HepG2 (cell line): ENCODE data around the gene MBOAT7. TPM values are rescaled to one million over a fixed set of nuclear protein-coding genes. Genes with fewer than 3 reads are reported as not detected.

Experiments
- ATAC-seq: fragments of 200-7000 bp; cut with Tn5 transposase; 3 replicates; pipeline ENCODE4 v1.9.1; 2020; ENCODE audit warnings: mild to moderate bottlenecking, moderate library complexity
- BruUV-seq: library from RNA; stranded (reverse); fragments of 400-500 nt; replicated peaks from 2 replicates; lab custom pipeline; 2021; lab: Mats Ljungman, UMichigan
- CTCF ChIA-PET: fragments of 300-600 bp; formaldehyde crosslinking; extraction: SDS; loops from one replicate; lab custom pipeline; 2021; ENCODE audit warnings: low total read pairs, inconsistent platforms, low intra/inter-chr PET ratio; lab: Yijun Ruan, JAX
- POLR2A ChIA-PET: fragments of 350-600 bp; sonication (Branson Sonifier 250); formaldehyde crosslinking; loops from one replicate; lab custom pipeline; 2020; ENCODE audit warnings: antibody characterized with exemption, inconsistent platforms; lab: Yijun Ruan, JAX
- DNase-seq: peaks from one replicate; pipeline ENCODE4 v3.0.0-alpha.2; 2015; ENCODE audit warnings: low spot score
- FAIRE-seq: peaks from 3 replicates; lab custom pipeline; 2011; peaks lifted over from hg19 to GRCh38; lab: Jason Lieb, UNC
- H2AFZ ChIP-seq: one replicate; pipeline ENCODE4 v1.6.1; 2011; ENCODE audit warnings: low read length, inconsistent platforms
- H3K27ac ChIP-seq: fragments of 300-600 bp; 3 replicates; pipeline ENCODE4 v1.8.0; 2011; ENCODE audit warnings: mixed run types, mild to moderate bottlenecking, mixed read lengths, low read length, inconsistent platforms; ENCODE audit not compliant: insufficient read depth; ENCODE audit errors: extremely low read length
- H3K27me3 ChIP-seq, 2 experiments: fragments of 200-600 bp in 1 of 2; 2 replicates in 1 of 2; 3 replicates in 1 of 2; pipeline versions ENCODE4 v1.6.0 to v1.8.0; 2011; ENCODE audit warnings: low read length in 2 of 2, mild to moderate bottlenecking in 2 of 2, moderate library complexity in 2 of 2, inconsistent platforms in 1 of 2; ENCODE audit not compliant: insufficient read depth in 2 of 2, control insufficient read depth in 1 of 2
- H3K36me3 ChIP-seq, 2 experiments: fragments of 200-600 bp in 1 of 2; replicated peaks in 1 of 2; 2 replicates in 1 of 2; 3 replicates in 1 of 2; pipeline versions ENCODE4 v1.5.1 to v1.8.0; 2011; ENCODE audit warnings: low read length in 2 of 2, inconsistent platforms in 1 of 2; ENCODE audit not compliant: insufficient read depth in 2 of 2, control insufficient read depth in 1 of 2
- H3K4me1 ChIP-seq: 2 replicates; pipeline ENCODE4 v1.5.1; 2012; ENCODE audit warnings: low read length, inconsistent platforms; ENCODE audit not compliant: insufficient read depth
- H3K4me2 ChIP-seq: 2 replicates; pipeline ENCODE4 v1.6.0; 2011; ENCODE audit warnings: low read depth, low read length, inconsistent platforms
- H3K4me3 ChIP-seq, 3 experiments: fragments of 200-600 bp in 1 of 3; sonication (generic), shearing (Covaris generic) in 1 of 3; replicated peaks in 1 of 3; 2 replicates each; pipeline ENCODE4 v1.5.1; 2011 to 2016; ENCODE audit warnings: low read length in 3 of 3, inconsistent platforms in 2 of 3, low read depth in 2 of 3, mild to moderate bottlenecking in 2 of 3, control low read depth in 1 of 3, mixed read lengths in 1 of 3; ENCODE audit not compliant: insufficient read depth in 1 of 3
- H3K79me2 ChIP-seq: one replicate; pipeline ENCODE4 v1.6.1; 2011; ENCODE audit warnings: low read length, inconsistent platforms; ENCODE audit not compliant: insufficient read depth
- H3K9ac ChIP-seq: 2 replicates; pipeline ENCODE4 v1.6.0; 2011; ENCODE audit warnings: mild to moderate bottlenecking, low read depth, low read length, inconsistent platforms; ENCODE audit not compliant: insufficient read depth
- H3K9me3 ChIP-seq: 2 replicates; pipeline ENCODE4 v1.5.1; 2012; ENCODE audit warnings: mild to moderate bottlenecking, low read length
- H4K20me1 ChIP-seq: 2 replicates; pipeline ENCODE4 v1.6.0; 2011; ENCODE audit warnings: inconsistent platforms, mild to moderate bottlenecking, low read length, moderate library complexity; ENCODE audit not compliant: insufficient read depth
- ATF3 ChIP-seq: sonication (generic); formaldehyde crosslinking; IDR thresholded peaks from 2 replicates; pipeline ENCODE4 v1.4.0; 2020; ENCODE audit warnings: missing genetic modification reagents
- CCAR2 ChIP-seq: fragments of 200-400 bp; formaldehyde crosslinking; optimal IDR thresholded peaks from 2 replicates; pipeline ENCODE3; 2018; ENCODE audit warnings: low read depth, mild to moderate bottlenecking, low read length, moderate library complexity
- CSRNP1 ChIP-seq: sonication (generic); formaldehyde crosslinking; IDR thresholded peaks from 2 replicates; pipeline ENCODE4 v1.8.1; 2023; ENCODE audit warnings: mild to moderate bottlenecking, missing genetic modification reagents
- ERF ChIP-seq: IDR thresholded peaks from 2 replicates; pipeline ENCODE4 v1.6.1; 2018; ENCODE audit warnings: missing biosample characterization, missing genetic modification reagents
- GZF1 ChIP-seq: sonication (generic); formaldehyde crosslinking; IDR thresholded peaks from 2 replicates; pipeline ENCODE4 v1.5.1; 2020; ENCODE audit warnings: mild to moderate bottlenecking, missing genetic modification reagents
- HDAC1 ChIP-seq: sonication (generic); formaldehyde crosslinking; IDR thresholded peaks from 2 replicates; pipeline ENCODE4 v1.5.1; 2020; ENCODE audit warnings: mild to moderate bottlenecking, missing genetic modification reagents
- PHF20 ChIP-seq: sonication (generic); formaldehyde crosslinking; IDR thresholded peaks from 2 replicates; pipeline ENCODE4 v1.5.0; 2020; ENCODE audit warnings: mild to moderate bottlenecking, missing genetic modification reagents
- POLR2G ChIP-seq: fragments of 200-400 bp; formaldehyde crosslinking; IDR thresholded peaks from 2 replicates; pipeline ENCODE4 v1.6.1; 2018; ENCODE audit warnings: mild to moderate bottlenecking, low read depth, low read length, moderate library complexity
- SATB2 ChIP-seq: sonication (generic); formaldehyde crosslinking; IDR thresholded peaks from 2 replicates; pipeline ENCODE4 v1.5.0; 2020; ENCODE audit warnings: missing genetic modification reagents
- TRIM22 ChIP-seq: fragments of 450-650 bp; IDR thresholded peaks from 2 replicates; pipeline ENCODE4 v1.6.1; 2017
- ZMYM4 ChIP-seq: sonication (generic); formaldehyde crosslinking; IDR thresholded peaks from 2 replicates; pipeline ENCODE4 v1.8.1; 2023; ENCODE audit warnings: mild to moderate bottlenecking, missing genetic modification reagents
- ZNF121 ChIP-seq: sonication (generic); formaldehyde crosslinking; IDR thresholded peaks from 2 replicates; pipeline ENCODE4 v1.5.0; 2020; ENCODE audit warnings: mild to moderate bottlenecking, missing genetic modification reagents
- ZNF354B ChIP-seq: sonication (generic); formaldehyde crosslinking; IDR thresholded peaks from 2 replicates; pipeline ENCODE4 v1.8.0; 2022; ENCODE audit warnings: mild to moderate bottlenecking, missing genetic modification reagents
- ZNF446 ChIP-seq: sonication (generic); formaldehyde crosslinking; IDR thresholded peaks from 2 replicates; pipeline ENCODE4 v1.5.0; 2020; ENCODE audit warnings: mild to moderate bottlenecking, missing genetic modification reagents
- ZNF781 ChIP-seq: sonication (generic); formaldehyde crosslinking; IDR thresholded peaks from 2 replicates; pipeline ENCODE4 v1.5.1; 2020; ENCODE audit warnings: borderline replicate concordance, mild to moderate bottlenecking, missing genetic modification reagents; ENCODE audit errors: not compliant biosample characterization
- WGBS: methylation state at CpG from one replicate; pipeline ENCODE4 v1.1.6; 2017; ENCODE audit warnings: low lambda C conversion rate; 5-methylcytosine and 5-hydroxymethylcytosine counted together
- in situ Hi-C: cut with HindIII; loops from 2 replicates; pipeline ENCODE4 v1.10.0; 2017; ENCODE audit warnings: low pct_unique_long_range_greater_than_20kb; ENCODE audit not compliant: extremely low pct_ligation_motif_present
- intact Hi-C: fragments of 100-400 bp; cut with micrococcal nuclease; formaldehyde crosslinking; loops from one replicate; pipeline ENCODE4 v1.10.0; 2022; ENCODE audit not compliant: unreplicated experiment
- polyA plus RNA-seq, 8 experiments: library from polyadenylated mRNA; depleted of rRNA in 3 of 8; stranded (reverse) in 7 of 8; unstranded in 1 of 8; fragments of >200 nt; fragmentation: Illumina TruSeq in 4 of 8; extraction: Trizol in 4 of 8; gene quantifications; 2 replicates each; pipeline versions ENCODE4 v1.2.1 to v1.2.3, GENCODE V29; 2011 to 2016; ENCODE audit warnings: low read depth in 4 of 8, missing spikeins in 1 of 8, mixed read lengths in 1 of 8; ENCODE audit not compliant: insufficient read depth in 1 of 8
- total RNA-seq, 5 experiments: library from RNA; depleted of rRNA; stranded (reverse); fragments of >200 nt; fragmentation: Illumina TruSeq; extraction: Trizol; gene quantifications; 2 replicates each; pipeline ENCODE4 v1.2.3, GENCODE V29; 2016; ENCODE audit warnings: low read depth in 1 of 5
- TF ChIP-seq, protein P1 (sequence below): sonication (generic); formaldehyde crosslinking; IDR thresholded peaks from 2 replicates; pipeline ENCODE4 v1.4.0; 2020; ENCODE audit warnings: mild to moderate bottlenecking, low read depth, missing genetic modification reagents
- TF ChIP-seq, protein P2 (sequence below): sonication (generic); formaldehyde crosslinking; conservative IDR thresholded peaks from 2 replicates; pipeline ENCODE4 v1.8.1; 2023; ENCODE audit warnings: missing genetic modification reagents

The MBOAT7 gene
- total and polyA plus RNA-seq, 2 of the 13 experiments (the other 11 are each of a cell fraction or from before 2014, with no cell fraction given) = 22.2 to 25.5 TPM

GRCh38 chr19:54138489-54139256 lies 50.7 kb downstream of the MBOAT7 start:
- 51% methylated on average over 20 of the region's 31 CpGs for WGBS
- DNase-seq (no peak), ATAC-seq (no peak), FAIRE-seq (no peak)
- peaks cover 2% of the 10 kb centered on the region for H3K9me3 ChIP-seq
- H3K4me2 ChIP-seq = peak overlapping the region; percentile 87
- peak overlapping the region; percentile 9 for H3K27ac ChIP-seq
- H3K4me3 ChIP-seq = peak overlapping the region; percentile 74 to 86 (median 82)
- peaks cover 25 to 41% of the 10 kb centered on the region in 2 experiments for H3K36me3 ChIP-seq
- no peaks in the 10 kb centered on the region; a peak in 1 of 5 replicates for H3K27me3 ChIP-seq
- peak overlapping the region; percentile 97; the same call in 1 of the 2 replicates for H3K9ac ChIP-seq
- peaks cover 42% of the 10 kb centered on the region for H3K4me1 ChIP-seq
- no peak overlapping the region for H2AFZ ChIP-seq
- in situ Hi-C loops (no loop called here), intact Hi-C loops (loop anchor here (5.0 kb wide), 1 partner anchor 64 kb away; the partner anchor contains the start of gene RPS9)
- peaks cover 11% of the 10 kb centered on the region; the same call in 1 of the 2 replicates for H4K20me1 ChIP-seq
- POLR2A ChIA-PET = interaction anchor here (0.6 to 2.8 kb wide), 5 partner anchors 13 to 310 kb away, joined by 3 to 38 read pairs (median 4); partner anchors contain the start of genes LENG1, LENG8, PRPF31 and TFPT
- BruUV-seq = TSS peak; percentile 37
- CTCF ChIA-PET = no interaction called here
- peaks cover 39% of the 10 kb centered on the region for H3K79me2 ChIP-seq
- TF ChIP-seq ZNF446 (CRISPR knock-in tag) (0 out of 2 replicates have a peak, but pooled peaks have one; percentile 27), HDAC1 (CRISPR knock-in tag) (0 out of 2 replicates have a peak, but pooled peaks have one; percentile 18), ATF3 (CRISPR knock-in tag) (no peak), ZNF354B (CRISPR knock-in tag) (no peak), ZNF121 (CRISPR knock-in tag) (0 out of 2 replicates have a peak, but pooled peaks have one; percentile 16), CCAR2 (no peak), ERF (no peak), SATB2 (CRISPR knock-in tag) (no peak), TRIM22 (no peak), ZNF781 (CRISPR knock-in tag) (no peak), PHF20 (CRISPR knock-in tag) (no peak), ZMYM4 (CRISPR knock-in tag) (no peak), POLR2G (0 out of 2 replicates have a peak, but pooled peaks have one; percentile 8), GZF1 (CRISPR knock-in tag) (no peak), CSRNP1 (no peak)
- TF ChIP-seq, protein P1, sequence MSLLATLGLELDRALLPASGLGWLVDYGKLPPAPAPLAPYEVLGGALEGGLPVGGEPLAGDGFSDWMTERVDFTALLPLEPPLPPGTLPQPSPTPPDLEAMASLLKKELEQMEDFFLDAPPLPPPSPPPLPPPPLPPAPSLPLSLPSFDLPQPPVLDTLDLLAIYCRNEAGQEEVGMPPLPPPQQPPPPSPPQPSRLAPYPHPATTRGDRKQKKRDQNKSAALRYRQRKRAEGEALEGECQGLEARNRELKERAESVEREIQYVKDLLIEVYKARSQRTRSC = no peak
- TF ChIP-seq, protein P2, sequence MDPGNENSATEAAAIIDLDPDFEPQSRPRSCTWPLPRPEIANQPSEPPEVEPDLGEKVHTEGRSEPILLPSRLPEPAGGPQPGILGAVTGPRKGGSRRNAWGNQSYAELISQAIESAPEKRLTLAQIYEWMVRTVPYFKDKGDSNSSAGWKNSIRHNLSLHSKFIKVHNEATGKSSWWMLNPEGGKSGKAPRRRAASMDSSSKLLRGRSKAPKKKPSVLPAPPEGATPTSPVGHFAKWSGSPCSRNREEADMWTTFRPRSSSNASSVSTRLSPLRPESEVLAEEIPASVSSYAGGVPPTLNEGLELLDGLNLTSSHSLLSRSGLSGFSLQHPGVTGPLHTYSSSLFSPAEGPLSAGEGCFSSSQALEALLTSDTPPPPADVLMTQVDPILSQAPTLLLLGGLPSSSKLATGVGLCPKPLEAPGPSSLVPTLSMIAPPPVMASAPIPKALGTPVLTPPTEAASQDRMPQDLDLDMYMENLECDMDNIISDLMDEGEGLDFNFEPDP (CRISPR knock-in tag) = no peak
